IMR-90 (cell line): ENCODE data around the gene HTATSF1. TPM values are rescaled to one million over a fixed set of nuclear protein-coding genes. Genes with fewer than 3 reads are reported as not detected.

Experiments used
- ATAC-seq: fragments of 200-7000 bp; cut with Tn5 transposase; 2 replicates; pipeline ENCODE4 v1.9.1; 2020; ENCODE audit warnings: low read depth, mild to moderate bottlenecking, moderate library complexity
- BruUV-seq: library from RNA; stranded (reverse); fragments of 400-500 nt; replicated peaks from 2 replicates; lab custom pipeline; 2021; lab: Mats Ljungman, UMichigan
- CTCF ChIA-PET: fragments of 300-600 bp; formaldehyde crosslinking; extraction: SDS; loops from one replicate; lab custom pipeline; 2021; ENCODE audit warnings: antibody characterized with exemption; lab: Yijun Ruan, JAX
- POLR2A ChIA-PET: fragments of 300-600 bp; sonication (Branson Sonifier 250); formaldehyde crosslinking; loops from one replicate; lab custom pipeline; 2022; ENCODE audit warnings: antibody characterized with exemption; ENCODE audit not compliant: unreplicated experiment; lab: Charles Lee
- DNase-seq: peaks from one replicate; pipeline ENCODE4 v3.0.0; 2013
- H2AFZ ChIP-seq: replicated peaks from 2 replicates; pipeline ENCODE3; 2013; ENCODE audit warnings: low read length, mild to moderate bottlenecking; ENCODE audit not compliant: poor library complexity
- H2AK5ac ChIP-seq: 2 replicates; pipeline ENCODE4 v1.6.1; 2013; ENCODE audit warnings: low read depth, low read length, inconsistent platforms
- H2AK9ac ChIP-seq: replicated peaks from 2 replicates; pipeline ENCODE3; 2013; ENCODE audit warnings: mild to moderate bottlenecking, low read depth, low read length, moderate library complexity; ENCODE audit not compliant: poor library complexity
- H2BK120ac ChIP-seq: 2 replicates; pipeline ENCODE4 v1.6.1; 2013; ENCODE audit warnings: low read depth, low read length, inconsistent platforms
- H2BK15ac ChIP-seq: 3 replicates; pipeline ENCODE4 v1.6.1; 2013; ENCODE audit warnings: low read depth, low read length, inconsistent platforms
- H2BK20ac ChIP-seq: 2 replicates; pipeline ENCODE4 v1.6.1; 2013; ENCODE audit warnings: low read depth, mild to moderate bottlenecking, inconsistent platforms, low read length, moderate library complexity
- H2BK5ac ChIP-seq: 2 replicates; pipeline ENCODE4 v1.6.1; 2013; ENCODE audit warnings: mild to moderate bottlenecking, low read depth, low read length, inconsistent platforms; ENCODE audit not compliant: poor library complexity, severe bottlenecking
- H3K14ac ChIP-seq: replicated peaks from 2 replicates; pipeline ENCODE4 v1.6.1; 2013; ENCODE audit warnings: low read depth, low read length, inconsistent platforms
- H3K18ac ChIP-seq: 2 replicates; pipeline ENCODE4 v1.6.1; 2013; ENCODE audit warnings: low read depth, low read length, control low read depth
- H3K23ac ChIP-seq: 2 replicates; pipeline ENCODE4 v1.6.1; 2013; ENCODE audit warnings: low read depth, low read length, inconsistent platforms
- H3K27ac ChIP-seq: 2 replicates; pipeline ENCODE4 v1.5.1; 2013; ENCODE audit warnings: mild to moderate bottlenecking, control low read depth, low read length; ENCODE audit not compliant: insufficient read depth
- H3K27me3 ChIP-seq: 2 replicates; pipeline ENCODE4 v1.6.1; 2013; ENCODE audit warnings: low read length; ENCODE audit not compliant: control insufficient read depth, insufficient read depth
- H3K36me3 ChIP-seq: 2 replicates; pipeline ENCODE4 v1.6.1; 2013; ENCODE audit warnings: low read length, mixed read lengths; ENCODE audit not compliant: control insufficient read depth, insufficient read depth
- H3K4ac ChIP-seq: 2 replicates; pipeline ENCODE4 v1.6.1; 2013; ENCODE audit warnings: low read depth, low read length, inconsistent platforms
- H3K4me1 ChIP-seq: 2 replicates; pipeline ENCODE4 v1.6.1; 2013; ENCODE audit warnings: low read length, mixed read lengths; ENCODE audit not compliant: control insufficient read depth, insufficient read depth
- H3K4me2 ChIP-seq: 2 replicates; pipeline ENCODE4 v1.6.1; 2013; ENCODE audit warnings: low read depth, mild to moderate bottlenecking, control low read depth, low read length, moderate library complexity
- H3K4me3 ChIP-seq: 2 replicates; pipeline ENCODE4 v1.5.1; 2013; ENCODE audit warnings: low read depth, mild to moderate bottlenecking, control low read depth, low read length, moderate library complexity; ENCODE audit not compliant: insufficient read depth
- H3K56ac ChIP-seq: 2 replicates; pipeline ENCODE4 v1.6.1; 2013; ENCODE audit warnings: low read length, inconsistent platforms; ENCODE audit not compliant: insufficient read depth; ENCODE audit errors: extremely low read depth
- H3K79me1 ChIP-seq, 2 experiments: 2 replicates each; pipeline ENCODE4 v1.6.1; 2013; ENCODE audit warnings: low read length in 2 of 2, inconsistent platforms in 1 of 2, low read depth in 1 of 2
- H3K9ac ChIP-seq: 2 replicates; pipeline ENCODE4 v1.6.1; 2013; ENCODE audit warnings: low read depth, low read length, control low read depth
- H3K9me1 ChIP-seq: 2 replicates; pipeline ENCODE4 v1.6.1; 2013; ENCODE audit warnings: low read length, inconsistent platforms; ENCODE audit not compliant: insufficient read depth
- H3K9me3 ChIP-seq: 2 replicates; pipeline ENCODE4 v1.6.1; 2013; ENCODE audit warnings: low read length; ENCODE audit not compliant: control insufficient read depth, insufficient read depth
- H4K20me1 ChIP-seq: 2 replicates; pipeline ENCODE4 v1.6.1; 2013; ENCODE audit warnings: low read length, inconsistent platforms; ENCODE audit not compliant: insufficient read depth
- H4K5ac ChIP-seq: 2 replicates; pipeline ENCODE4 v1.6.1; 2013; ENCODE audit warnings: mild to moderate bottlenecking, low read depth, low read length, control low read depth
- H4K8ac ChIP-seq, 2 experiments: 2 replicates each; pipeline ENCODE4 v1.6.1; 2013; ENCODE audit warnings: low read depth in 2 of 2, low read length in 2 of 2, control low read depth in 1 of 2, inconsistent platforms in 1 of 2
- H4K91ac ChIP-seq: 2 replicates; pipeline ENCODE4 v1.6.1; 2013; ENCODE audit warnings: low read depth, low read length, inconsistent platforms; ENCODE audit not compliant: insufficient read depth
- NFE2L2 ChIP-seq: fragments of 150-350 bp; IDR thresholded peaks from 2 replicates; pipeline ENCODE4 v1.6.1; 2016; ENCODE audit warnings: low read depth, mild to moderate bottlenecking, low read length
- RCOR1 ChIP-seq: IDR thresholded peaks from 2 replicates; pipeline ENCODE4 v1.6.1; 2012; ENCODE audit warnings: mild to moderate bottlenecking, low read length, improper control_type of control experiment; ENCODE audit not compliant: insufficient replicate concordance
- USF2 ChIP-seq: fragments of 150-350 bp; IDR thresholded peaks from 2 replicates; pipeline ENCODE4 v1.6.1; 2017; ENCODE audit warnings: mild to moderate bottlenecking, antibody characterized with exemption, low read length, low read depth
- WGBS, 2 experiments: methylation state at CpG; one replicate each; pipeline versions ENCODE4 v1.1.5 to v1.1.7; 2013; ENCODE audit warnings: missing lambda C conversion rate in 2 of 2; ENCODE audit not compliant: insufficient read length in 1 of 2; ENCODE audit errors: extremely low coverage in 2 of 2; 5-methylcytosine and 5-hydroxymethylcytosine counted together
- dilution Hi-C: fragments of 300-500 bp; cut with HindIII; formaldehyde crosslinking; loops from one replicate; pipeline ENCODE4 v1.14.3; 2018; ENCODE audit warnings: low sequenced_read_pairs; ENCODE audit not compliant: unreplicated experiment
- in situ Hi-C: fragments of 300-500 bp; cut with MboI; formaldehyde crosslinking; loops from 3 replicates; pipeline ENCODE4 v1.14.3; 2019; ENCODE audit warnings: low sequenced_read_pairs, inconsistent platforms, mixed read lengths
- intact Hi-C: fragments of 100-400 bp; cut with micrococcal nuclease; formaldehyde crosslinking; loops from 2 replicates; pipeline ENCODE4 v1.10.0; 2022
- polyA plus RNA-seq, 3 experiments: library from polyadenylated mRNA; depleted of rRNA; stranded (reverse); fragments of >200 nt; gene quantifications; 2 replicates each; pipeline ENCODE4 v1.2.3, GENCODE V29; 2012; ENCODE audit warnings: low replicate concordance in 1 of 3
- total RNA-seq: library from RNA; depleted of rRNA; stranded (reverse); fragments of >200 nt; gene quantifications from 2 replicates; pipeline ENCODE4 v1.2.3, GENCODE V29; 2012

HTATSF1 gene
- total and polyA plus RNA-seq, 2 of the 4 experiments (the other 2 are of a cell fraction) = 6.8 to 19.0 TPM

- H3K14ac ChIP-seq = no peak overlapping the region
- H3K27me3 ChIP-seq = no peaks in the 10 kb centered on the region; the same call in 1 of the 2 replicates
- no peaks in the 10 kb centered on the region for H4K20me1 ChIP-seq
- no peak overlapping the region for H3K27ac ChIP-seq
- H3K4ac ChIP-seq = no peak overlapping the region
- no peak overlapping the region for H4K8ac ChIP-seq
- no peak overlapping the region for H3K9ac ChIP-seq
- no peak overlapping the region for H2BK120ac ChIP-seq
- WGBS, 2 experiments = 0% methylated on average over 1 of the region's 2 CpGs; no CpG with 5 or more reads in 1 of the 2 experiments
- TF ChIP-seq RCOR1 = no peak
- no peak for TF ChIP-seq USF2
- no peak for TF ChIP-seq NFE2L2
- no peaks in the 10 kb centered on the region for H3K36me3 ChIP-seq
- no peak overlapping the region for H3K23ac ChIP-seq
- H2AK9ac ChIP-seq = no peak overlapping the region
- no peak overlapping the region for H3K18ac ChIP-seq
- H4K5ac ChIP-seq = no peak overlapping the region
- H2AK5ac ChIP-seq = no peak overlapping the region
- H3K9me3 ChIP-seq = no peaks in the 10 kb centered on the region
- ATAC-seq = peak; percentile 91
- H3K4me2 ChIP-seq = no peak overlapping the region
- no peak overlapping the region for H4K91ac ChIP-seq
- intact Hi-C loops = no loop called here
- no peak overlapping the region for H2AFZ ChIP-seq
- DNase-seq = peak; percentile 85
- ChIA-PET POLR2A (no interaction called here), CTCF (no interaction called here)
- H3K9me1 ChIP-seq = no peaks in the 10 kb centered on the region
- no peak overlapping the region for H3K4me3 ChIP-seq
- in situ Hi-C loops = no loop called here
- no peak overlapping the region for H3K56ac ChIP-seq
- H3K4me1 ChIP-seq = no peaks in the 10 kb centered on the region
- no peak overlapping the region for H2BK5ac ChIP-seq
- H2BK15ac ChIP-seq = no peak overlapping the region
- dilution Hi-C loops = no loop called here
- no peaks in the 10 kb centered on the region for H3K79me1 ChIP-seq
- no peak overlapping the region for H2BK20ac ChIP-seq
- BruUV-seq = no TSS peak
Measured at GRCh38 chrX:136525738-136526606, 28.6 kb downstream of the HTATSF1 start.
